Smooth muscle cell of the coronary artery (primary cell): ENCODE data around the gene ETF1. TPM values are rescaled to one million over a fixed set of nuclear protein-coding genes. Genes with fewer than 3 reads are reported as not detected.

ENCODE experiments used
- total RNA-seq: library from RNA; depleted of rRNA; stranded (reverse); fragments of >200 nt; gene quantifications from 2 replicates; pipeline ENCODE4 v1.2.3, GENCODE V29; 2014; ENCODE audit warnings: low replicate concordance

ETF1 gene
- 51.6 and 106 TPM in 2 replicates for total RNA-seq

DNA sequence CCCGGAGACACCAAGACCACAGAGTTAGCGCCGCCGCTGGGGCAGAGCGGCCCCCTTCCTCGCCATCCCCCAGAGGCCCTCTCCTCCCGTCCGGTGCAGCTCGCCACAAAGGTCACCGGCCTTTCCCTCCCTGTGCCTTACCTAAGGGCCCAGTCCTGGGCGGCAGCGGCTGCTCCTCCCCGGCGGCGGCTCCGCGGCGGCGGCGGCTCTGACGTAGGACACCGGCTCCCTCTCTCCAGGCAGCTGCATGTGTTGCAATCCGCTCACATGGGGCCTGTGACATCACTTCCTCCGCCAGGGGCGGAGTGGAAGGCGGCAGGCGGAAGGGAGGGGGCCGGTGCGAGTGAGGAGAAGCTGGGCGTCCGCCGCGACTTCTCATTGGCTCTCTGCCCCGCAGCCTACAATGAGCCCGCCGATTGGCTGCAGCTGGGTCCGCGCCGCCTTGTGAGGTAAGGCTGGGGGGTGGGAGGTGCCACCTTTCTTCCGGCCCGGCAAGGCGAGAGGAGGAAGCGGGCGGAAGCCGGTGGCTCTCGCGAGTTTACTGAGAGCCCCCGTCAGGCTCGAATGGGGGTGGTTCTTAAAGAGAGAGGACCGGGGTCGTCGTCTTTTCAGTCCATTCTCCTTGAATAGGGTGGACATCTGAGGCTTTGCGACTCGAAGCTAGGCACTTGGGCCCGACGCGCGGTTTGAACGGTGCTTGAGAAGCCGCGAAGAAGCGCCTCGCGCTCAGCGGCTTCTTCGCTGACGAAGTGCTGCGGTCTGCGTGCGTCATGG is at the start of gene ETF1:
ETF1 (minus strand) TSS at position 281 of the 774 bp plus-strand sequence. CDS start 318 bp downstream, outside the sequence.

DNA sequence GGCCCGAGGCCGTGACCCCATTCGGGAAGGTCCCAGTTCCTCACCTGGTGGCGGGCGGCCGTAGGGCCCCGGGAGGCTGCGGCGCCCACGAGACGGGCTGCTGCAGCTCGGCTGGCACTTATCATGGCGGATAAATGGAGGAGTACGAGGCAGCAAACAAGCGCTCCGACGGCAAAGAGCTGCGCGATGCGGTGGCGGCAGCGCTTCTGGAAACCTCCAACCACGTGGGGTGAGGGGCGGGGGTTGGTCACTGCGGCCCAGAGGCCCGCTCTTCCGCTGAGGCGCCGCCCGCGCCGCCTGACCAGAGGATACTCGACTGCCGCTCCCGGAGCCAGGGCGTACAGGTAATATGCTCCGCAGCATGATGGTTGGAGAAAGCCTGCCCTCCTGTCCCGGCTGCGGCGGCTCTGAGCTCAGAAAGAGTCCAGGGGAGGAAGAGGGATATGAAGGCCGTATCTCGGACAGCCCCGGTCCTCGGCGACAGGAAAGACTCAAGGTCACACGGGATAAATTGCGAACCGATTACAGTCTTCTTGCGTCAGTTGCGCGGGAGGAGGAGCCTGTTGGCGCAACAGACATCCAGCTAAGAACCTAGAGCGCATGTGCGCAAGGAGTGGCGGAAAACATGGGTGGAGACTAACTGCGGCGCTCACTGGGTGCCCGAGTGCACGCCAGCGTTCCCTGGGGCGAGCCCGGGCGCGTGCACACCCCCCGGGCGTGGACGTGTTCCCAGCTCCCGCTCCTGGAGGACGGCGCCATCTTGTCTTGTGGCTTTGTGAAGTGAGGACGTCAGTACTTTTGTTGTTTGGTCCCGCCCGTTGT is 32.4 kb upstream of the ETF1 start, which contains the start of gene HSPA9:
HSPA9 (minus strand) TSS at position 208 of the 822 bp plus-strand sequence; CDS start at position 125, 83 bp downstream.

GRCh38 chr5:138465261-138466124 is 77.5 kb downstream of the ETF1 start, which contains the start of gene EGR1:
Gene EGR1 (plus strand): TSS chr5:138465479. CDS start chr5:138465762, 283 bp downstream.

Other genes starting within 250 kb of the ETF1 start
- 2.3 TPM in 1 of 2 replicates, not detected in the other for gene CDC25C, start 211.4 kb downstream of the ETF1 start, total RNA-seq
- 28.0 and 60.0 TPM in 2 replicates for gene FAM53C, start 205.0 kb downstream of the ETF1 start, total RNA-seq
- gene KDM3B, start 190.6 kb downstream of the ETF1 start, total RNA-seq = 25.7 and 26.9 TPM in 2 replicates
- gene REEP2, start 104.2 kb downstream of the ETF1 start, total RNA-seq = 13.6 and 18.3 TPM in 2 replicates
- gene EGR1, start 77.8 kb downstream of the ETF1 start, total RNA-seq = 0.94 and 2.2 TPM in 2 replicates
- gene HSPA9, start 32.2 kb upstream of the ETF1 start, total RNA-seq = 173 and 212 TPM in 2 replicates
- 459 and 476 TPM in 2 replicates for gene CTNNA1, start 210.2 kb upstream of the ETF1 start, total RNA-seq